OCI-LY7 (cell line): ENCODE results near the gene HOXA4. TPM values are rescaled to one million over a fixed set of nuclear protein-coding genes. Genes with fewer than 3 reads are reported as not detected.

Experiments used
- BruUV-seq: library from RNA; stranded (reverse); fragments of 400-500 nt; replicated peaks from 2 replicates; lab custom pipeline; 2021; lab: Mats Ljungman, UMichigan
- CTCF ChIA-PET: fragments of 300-600 bp; sonication (Branson Sonifier 250); formaldehyde crosslinking; loops from one replicate; lab custom pipeline; 2022; ENCODE audit warnings: antibody characterized with exemption; ENCODE audit not compliant: unreplicated experiment; lab: Charles Lee
- POLR2A ChIA-PET: fragments of 300-600 bp; sonication (Branson Sonifier 250); formaldehyde crosslinking; loops from one replicate; lab custom pipeline; 2022; ENCODE audit warnings: antibody characterized with exemption; lab: Charles Lee
- DNase-seq: peaks from one replicate; pipeline ENCODE4 v3.0.0-alpha.2; 2015; ENCODE audit warnings: low spot score
- H2AFZ ChIP-seq: fragments of 200-600 bp; sonication (generic), shearing (Covaris generic); 2 replicates; pipeline ENCODE4 v1.6.1; 2014; ENCODE audit warnings: mild to moderate bottlenecking, antibody characterized with exemption, low read length, moderate library complexity
- H3K27ac ChIP-seq: fragments of 200-600 bp; sonication (generic); 2 replicates; pipeline ENCODE4 v1.5.1; 2014; ENCODE audit warnings: mixed run types, low read depth, mild to moderate bottlenecking, moderate library complexity, low read length, inconsistent platforms; ENCODE audit not compliant: poor library complexity, severe bottlenecking
- H3K36me3 ChIP-seq: fragments of 200-600 bp; sonication (generic); 2 replicates; pipeline ENCODE4 v1.6.1; 2014; ENCODE audit warnings: mild to moderate bottlenecking, antibody characterized with exemption, low read length, moderate library complexity, mixed read lengths; ENCODE audit not compliant: insufficient read depth
- H3K4me1 ChIP-seq: fragments of 200-600 bp; sonication (generic); 2 replicates; pipeline ENCODE4 v1.5.1; 2014; ENCODE audit warnings: mild to moderate bottlenecking, low read length; ENCODE audit not compliant: insufficient read depth, poor library complexity, severe bottlenecking
- H3K4me2 ChIP-seq: fragments of 200-600 bp; sonication (generic); 2 replicates; pipeline ENCODE4 v1.6.1; 2014; ENCODE audit warnings: mild to moderate bottlenecking, low read length
- H3K4me3 ChIP-seq: fragments of 200-600 bp; sonication (generic); 2 replicates; pipeline ENCODE4 v1.5.1; 2014; ENCODE audit warnings: mild to moderate bottlenecking, low read depth, low read length; ENCODE audit not compliant: poor library complexity, severe bottlenecking
- H3K79me2 ChIP-seq: fragments of 200-600 bp; sonication (generic); 2 replicates; pipeline ENCODE4 v1.6.1; 2016; ENCODE audit warnings: low read depth, mild to moderate bottlenecking, low read length, moderate library complexity, mixed read lengths; ENCODE audit not compliant: insufficient read depth
- H3K9me2 ChIP-seq: fragments of 200-600 bp; sonication (generic); 2 replicates; pipeline ENCODE4 v1.6.1; 2016; ENCODE audit warnings: mild to moderate bottlenecking, low read length, mixed read lengths; ENCODE audit not compliant: insufficient read depth
- H3K9me3 ChIP-seq: fragments of 200-600 bp; sonication (generic); 2 replicates; pipeline ENCODE4 v1.6.1; 2014; ENCODE audit warnings: mild to moderate bottlenecking, mixed run types, low read length, mixed read lengths
- H4K20me1 ChIP-seq: fragments of 200-600 bp; sonication (generic); 2 replicates; pipeline ENCODE4 v1.6.1; 2014; ENCODE audit warnings: mild to moderate bottlenecking, antibody characterized with exemption, low read length, moderate library complexity, mixed read lengths; ENCODE audit not compliant: insufficient read depth
- CTCF ChIP-seq: fragments of 200-600 bp; sonication (generic); conservative IDR thresholded peaks from 2 replicates; pipeline ENCODE4 v1.5.1; 2014; ENCODE audit warnings: mild to moderate bottlenecking, antibody characterized with exemption, low read length, moderate library complexity, mixed read lengths
- EZH2phosphoT487 ChIP-seq: fragments of 200-600 bp; sonication (generic); IDR thresholded peaks from 2 replicates; pipeline ENCODE4 v1.6.1; 2018; ENCODE audit warnings: low read depth, borderline replicate concordance, mild to moderate bottlenecking, mixed run types, antibody characterized with exemption, low read length, moderate library complexity, mixed read lengths
- intact Hi-C: fragments of 100-400 bp; cut with micrococcal nuclease; formaldehyde crosslinking; loops from one replicate; pipeline ENCODE4 v1.10.0; 2022; ENCODE audit not compliant: unreplicated experiment
- total RNA-seq, 2 experiments: library from RNA; depleted of rRNA in 1 of 2; stranded (reverse); fragments of >200 nt in 1 of 2; shearing (Covaris generic) in 1 of 2; gene quantifications; 2 replicates each; pipeline ENCODE4 v1.2.3, GENCODE V29; 2014 to 2022

The HOXA4 gene
- total RNA-seq, 2 experiments from 2014 or later = 2.0 TPM; not detected in 1

GRCh38 chr7:27162561-27163287 is 32.2 kb upstream of the HOXA4 start:
- Histone ChIP-seq H2AFZ (no peak overlapping the region), H4K20me1 (no peaks in the 10 kb centered on the region), H3K27ac (no peak overlapping the region), H3K79me2 (no peaks in the 10 kb centered on the region), H3K9me2 (no peaks in the 10 kb centered on the region), H3K9me3 (no peaks in the 10 kb centered on the region), H3K4me3 (no peak overlapping the region), H3K36me3 (no peaks in the 10 kb centered on the region), H3K4me1 (peaks cover 6% of the 10 kb centered on the region), H3K4me2 (no peak overlapping the region)
- ChIA-PET POLR2A (interaction anchor here (1.0 to 1.3 kb wide), 2 partner anchors 13 to 424 kb away, joined by 4 read pairs; no protein-coding TSS in a partner anchor), CTCF (no interaction called here)
- DNase-seq = no peak
- TF ChIP-seq CTCF (no peak), EZH2phosphoT487 (no peak)
- no TSS peak for BruUV-seq
- intact Hi-C loops = loop anchor here (5.0 kb wide), 2 partner anchors 495 to 660 kb away; no protein-coding TSS in a partner anchor

GRCh38 chr7:27161721-27162560 is 31.4 kb upstream of the HOXA4 start:
- Histone ChIP-seq H3K79me2 (no peaks in the 10 kb centered on the region), H3K4me3 (no peak overlapping the region), H4K20me1 (no peaks in the 10 kb centered on the region), H2AFZ (no peak overlapping the region), H3K9me2 (no peaks in the 10 kb centered on the region), H3K4me2 (no peak overlapping the region), H3K9me3 (no peaks in the 10 kb centered on the region), H3K4me1 (peaks cover 6% of the 10 kb centered on the region), H3K27ac (no peak overlapping the region), H3K36me3 (no peaks in the 10 kb centered on the region)
- ChIA-PET POLR2A (interaction anchor here (0.5 to 1.3 kb wide), 3 partner anchors 12 to 423 kb away, joined by 3 to 4 read pairs (median 4); no protein-coding TSS in a partner anchor), CTCF (interaction anchor here (0.6 to 1.4 kb wide), 2 partner anchors 502 to 1269 kb away, joined by 3 to 4 read pairs; no protein-coding TSS in a partner anchor)
- DNase-seq = no peak
- intact Hi-C loops = loop anchor here (1.0 to 5.0 kb wide), 5 partner anchors 309 to 793 kb away; no protein-coding TSS in a partner anchor
- no peak for TF ChIP-seq EZH2phosphoT487
- TF ChIP-seq CTCF = no peak
- BruUV-seq = no TSS peak
